CD4-positive, alpha-beta T cell (primary cell): ENCODE measurements around the gene ARHGAP42. TPM values are rescaled to one million over a fixed set of nuclear protein-coding genes. Genes with fewer than 3 reads are reported as not detected.

Experiments
- ATAC-seq: fragments of 200-7000 bp; cut with Tn5 transposase; one replicate; pipeline ENCODE4 v1.10.0; 2022; ENCODE audit warnings: mild to moderate bottlenecking; ENCODE audit not compliant: poor library complexity
- CTCF ChIA-PET: fragments of 350-600 bp; sonication (Branson Sonifier 250); formaldehyde crosslinking; loops from one replicate; lab custom pipeline; 2021; ENCODE audit warnings: antibody characterized with exemption, inconsistent platforms; lab: Charles Lee
- POLR2A ChIA-PET: fragments of 350-600 bp; sonication (Branson Sonifier 250); formaldehyde crosslinking; loops from one replicate; lab custom pipeline; 2021; ENCODE audit warnings: antibody characterized with exemption, inconsistent platforms; lab: Charles Lee
- DNase-seq, 14 experiments: peaks; one replicate each; pipeline ENCODE4 v3.0.0-alpha.2; 2013 to 2020; ENCODE audit warnings: mixed read lengths in 2 of 14
- H3K27ac ChIP-seq, 2 donors: one replicate each; pipeline versions ENCODE4 v1.5.1 to v1.7.0; 2013; ENCODE audit warnings: low read length in 2 of 2, low read depth in 1 of 2, mild to moderate bottlenecking in 1 of 2
- H3K27me3 ChIP-seq, 2 experiments: 1 replicate in 1 of 2; 2 replicates in 1 of 2; pipeline versions ENCODE4 v1.6.1 to v1.7.0; 2013; ENCODE audit warnings: low read length in 2 of 2, control low read depth in 1 of 2, mild to moderate bottlenecking in 1 of 2, moderate library complexity in 1 of 2; ENCODE audit not compliant: insufficient read depth in 2 of 2, control insufficient read depth in 1 of 2
- H3K36me3 ChIP-seq: one replicate; pipeline ENCODE4 v1.6.1; 2013; ENCODE audit warnings: low read length, control low read depth; ENCODE audit not compliant: insufficient read depth
- H3K4me1 ChIP-seq: one replicate; pipeline ENCODE4 v1.6.1; 2013; ENCODE audit warnings: low read length, control low read depth; ENCODE audit not compliant: insufficient read depth
- H3K4me3 ChIP-seq: one replicate; pipeline ENCODE4 v1.5.1; 2013; ENCODE audit warnings: mild to moderate bottlenecking, low read length, moderate library complexity
- H3K9me3 ChIP-seq, 2 experiments: 1 replicate in 1 of 2; 2 replicates in 1 of 2; pipeline versions ENCODE4 v1.6.1 to v1.7.0; 2013; ENCODE audit warnings: low read length in 2 of 2, mild to moderate bottlenecking in 2 of 2, control low read depth in 1 of 2, moderate library complexity in 1 of 2; ENCODE audit not compliant: control insufficient read depth in 1 of 2, insufficient read depth in 1 of 2
- H3K27ac Mint-ChIP-seq: one replicate; pipeline ENCODE4 v1.8.0; 2020; ENCODE audit warnings: mixed read lengths
- H3K27me3 Mint-ChIP-seq: one replicate; pipeline ENCODE4 v1.8.0; 2021; ENCODE audit warnings: mixed read lengths
- H3K36me3 Mint-ChIP-seq: one replicate; pipeline ENCODE4 v1.8.0; 2021; ENCODE audit warnings: low read depth, mixed read lengths
- H3K4me1 Mint-ChIP-seq: one replicate; pipeline ENCODE4 v1.8.0; 2021; ENCODE audit warnings: low read depth, mixed read lengths
- H3K4me3 Mint-ChIP-seq: one replicate; pipeline ENCODE4 v1.8.0; 2020; ENCODE audit warnings: mild to moderate bottlenecking, mixed read lengths
- H3K9me3 Mint-ChIP-seq: one replicate; pipeline ENCODE4 v1.8.0; 2020; ENCODE audit warnings: mixed read lengths
- CTCF ChIP-seq: fragments of 200-600 bp; IDR thresholded peaks from one replicate; pipeline ENCODE4 v1.8.0; 2022; ENCODE audit warnings: antibody characterized with exemption, mild to moderate bottlenecking
- intact Hi-C, 2 experiments: fragments of 100-400 bp; cut with DNase I in 1 of 2; cut with micrococcal nuclease in 1 of 2; formaldehyde crosslinking; loops; one replicate each; pipeline versions ENCODE4 v1.15.1 to v1.9.0; 2023 to 2025; cut with DNase I, micrococcal nuclease
- total RNA-seq, 174 experiments: library from RNA in 2 of 174; stranded (reverse) in 2 of 174; gene quantifications; one replicate each; pipeline ENCODE4 v1.2.3 and lab custom pipeline; 2021 to 2026

The ARHGAP42 gene
- total RNA-seq, 2 experiments from 2014 or later, result not detected

GRCh38 chr11:100878474-100878873 is 191.4 kb downstream of the ARHGAP42 start:
- Mint-ChIP-seq H3K4me1 (no peaks in the 10 kb centered on the region), H3K9me3 (peaks cover 5% of the 10 kb centered on the region), H3K27me3 (no peaks in the 10 kb centered on the region), H3K27ac (no peak overlapping the region), H3K4me3 (no peak overlapping the region), H3K36me3 (no peaks in the 10 kb centered on the region)
- no peak for TF ChIP-seq CTCF
- Histone ChIP-seq H3K27ac (no peak overlapping the region), H3K4me1 (no peaks in the 10 kb centered on the region), H3K36me3 (no peaks in the 10 kb centered on the region), H3K27me3 (no peaks in the 10 kb centered on the region), H3K9me3 (peaks cover 0 to 7% of the 10 kb centered on the region in 2 experiments), H3K4me3 (no peak overlapping the region)
- no peak for DNase-seq
- CTCF ChIA-PET, result interaction anchor here (0.7 kb wide), 1 partner anchor 46 kb away, joined by 3 read pairs; no protein-coding TSS in a partner anchor
- ATAC-seq, result no peak
- intact Hi-C loops, result no loop called here
- POLR2A ChIA-PET, result no interaction called here

- H3K9me3 Mint-ChIP-seq, result peaks cover 3% of the 10 kb centered on the region
- POLR2A ChIA-PET, result no interaction called here
Observed at GRCh38 chr11:100882957-100883356, 195.9 kb downstream of the ARHGAP42 start.

GRCh38 chr11:100883830-100884229 is 196.7 kb downstream of the ARHGAP42 start:
- CTCF ChIA-PET, result no interaction called here
- POLR2A ChIA-PET, result no interaction called here
- Histone ChIP-seq H3K4me3 (no peak overlapping the region), H3K27me3 (no peaks in the 10 kb centered on the region), H3K27ac (no peak overlapping the region), H3K36me3 (no peaks in the 10 kb centered on the region), H3K4me1 (no peaks in the 10 kb centered on the region), H3K9me3 (no peaks in the 10 kb centered on the region)
- no peak for ATAC-seq
- no peak overlapping the region for H3K4me3 Mint-ChIP-seq
- peaks cover 3% of the 10 kb centered on the region for H3K9me3 Mint-ChIP-seq
- intact Hi-C loops, result no loop called here
- H3K27ac Mint-ChIP-seq, result no peak overlapping the region
- H3K27me3 Mint-ChIP-seq, result no peaks in the 10 kb centered on the region
- H3K36me3 Mint-ChIP-seq, result no peaks in the 10 kb centered on the region
- TF ChIP-seq CTCF, result no peak
- H3K4me1 Mint-ChIP-seq, result no peaks in the 10 kb centered on the region
- DNase-seq, result no peak

More at GRCh38 chr11:100882957-100883356, 195.9 kb downstream of the ARHGAP42 start:
- H3K27ac ChIP-seq, result no peak overlapping the region
- CTCF ChIA-PET, result no interaction called here
- intact Hi-C loops, result no loop called here
- H3K27me3 ChIP-seq, result no peaks in the 10 kb centered on the region
- no peaks in the 10 kb centered on the region for H3K4me1 ChIP-seq
- H3K4me1 Mint-ChIP-seq, result no peaks in the 10 kb centered on the region
- no peaks in the 10 kb centered on the region for H3K27me3 Mint-ChIP-seq
- H3K36me3 Mint-ChIP-seq, result no peaks in the 10 kb centered on the region
- TF ChIP-seq CTCF, result no peak
- no peak overlapping the region for H3K4me3 Mint-ChIP-seq
- ATAC-seq, result no peak
- no peaks in the 10 kb centered on the region for H3K9me3 ChIP-seq
- no peaks in the 10 kb centered on the region for H3K36me3 ChIP-seq
- no peak overlapping the region for H3K27ac Mint-ChIP-seq
- no peak overlapping the region for H3K4me3 ChIP-seq
- DNase-seq, result no peak
